Measurements from ENCODE around the gene ATG2A. TPM values are rescaled to one million over a fixed set of nuclear protein-coding genes. Genes with fewer than 3 reads are reported as not detected.

Gene ATG2A
- total and polyA plus RNA-seq, 9 of the 15 experiments (the other 6 are each of a cell fraction or from before 2014, with no cell fraction given) = 0.25 to 45.9 (median 5.2) TPM

DNA sequence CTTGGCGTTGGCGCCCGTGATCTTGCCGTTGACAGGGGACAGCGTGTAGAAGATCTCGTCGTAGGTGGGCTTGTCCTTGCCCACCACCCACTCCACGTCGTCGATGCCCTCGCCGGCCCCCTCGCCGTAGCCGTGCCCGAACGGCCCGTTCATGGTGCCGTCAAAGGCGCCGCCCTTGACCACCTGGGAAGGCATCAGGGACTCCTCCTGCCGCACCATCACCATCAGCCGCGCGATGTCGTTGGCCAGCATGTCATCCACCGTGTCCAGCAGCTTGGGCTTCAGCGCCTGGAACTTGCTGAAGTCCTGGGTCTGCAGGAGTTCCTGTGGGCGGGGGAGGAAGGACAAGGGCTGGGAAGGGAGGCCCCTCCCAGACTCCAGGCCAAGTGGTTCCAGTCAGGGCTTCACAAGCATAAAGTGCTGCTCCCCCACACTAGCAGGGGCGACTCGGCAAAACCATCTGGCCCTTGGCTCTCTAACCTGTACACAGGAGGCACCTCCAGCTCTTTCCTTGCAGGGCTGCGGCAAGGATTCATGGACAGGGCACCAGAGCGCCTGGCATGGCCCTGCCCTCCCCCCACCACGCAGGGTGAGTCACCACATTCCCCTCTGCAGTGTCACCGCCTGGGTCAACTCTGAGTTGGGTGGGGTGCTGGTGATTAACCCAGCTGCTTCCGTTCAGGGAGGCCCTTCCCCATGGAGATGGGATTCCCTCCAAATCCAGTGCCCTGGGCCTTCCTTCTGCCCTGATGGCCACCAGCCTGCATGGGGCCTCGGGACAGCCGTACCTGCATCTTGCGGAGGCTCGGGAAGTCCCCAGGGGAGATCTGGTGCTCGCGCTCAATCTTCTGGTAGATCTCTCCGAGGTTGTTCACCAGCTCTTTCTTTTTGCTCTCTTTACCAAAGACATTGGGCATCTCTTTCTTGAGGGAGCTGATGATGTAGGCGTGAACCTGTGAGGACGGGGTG is 62.2 kb downstream of the ATG2A start (continued):
- TF ChIP-seq, protein P1, sequence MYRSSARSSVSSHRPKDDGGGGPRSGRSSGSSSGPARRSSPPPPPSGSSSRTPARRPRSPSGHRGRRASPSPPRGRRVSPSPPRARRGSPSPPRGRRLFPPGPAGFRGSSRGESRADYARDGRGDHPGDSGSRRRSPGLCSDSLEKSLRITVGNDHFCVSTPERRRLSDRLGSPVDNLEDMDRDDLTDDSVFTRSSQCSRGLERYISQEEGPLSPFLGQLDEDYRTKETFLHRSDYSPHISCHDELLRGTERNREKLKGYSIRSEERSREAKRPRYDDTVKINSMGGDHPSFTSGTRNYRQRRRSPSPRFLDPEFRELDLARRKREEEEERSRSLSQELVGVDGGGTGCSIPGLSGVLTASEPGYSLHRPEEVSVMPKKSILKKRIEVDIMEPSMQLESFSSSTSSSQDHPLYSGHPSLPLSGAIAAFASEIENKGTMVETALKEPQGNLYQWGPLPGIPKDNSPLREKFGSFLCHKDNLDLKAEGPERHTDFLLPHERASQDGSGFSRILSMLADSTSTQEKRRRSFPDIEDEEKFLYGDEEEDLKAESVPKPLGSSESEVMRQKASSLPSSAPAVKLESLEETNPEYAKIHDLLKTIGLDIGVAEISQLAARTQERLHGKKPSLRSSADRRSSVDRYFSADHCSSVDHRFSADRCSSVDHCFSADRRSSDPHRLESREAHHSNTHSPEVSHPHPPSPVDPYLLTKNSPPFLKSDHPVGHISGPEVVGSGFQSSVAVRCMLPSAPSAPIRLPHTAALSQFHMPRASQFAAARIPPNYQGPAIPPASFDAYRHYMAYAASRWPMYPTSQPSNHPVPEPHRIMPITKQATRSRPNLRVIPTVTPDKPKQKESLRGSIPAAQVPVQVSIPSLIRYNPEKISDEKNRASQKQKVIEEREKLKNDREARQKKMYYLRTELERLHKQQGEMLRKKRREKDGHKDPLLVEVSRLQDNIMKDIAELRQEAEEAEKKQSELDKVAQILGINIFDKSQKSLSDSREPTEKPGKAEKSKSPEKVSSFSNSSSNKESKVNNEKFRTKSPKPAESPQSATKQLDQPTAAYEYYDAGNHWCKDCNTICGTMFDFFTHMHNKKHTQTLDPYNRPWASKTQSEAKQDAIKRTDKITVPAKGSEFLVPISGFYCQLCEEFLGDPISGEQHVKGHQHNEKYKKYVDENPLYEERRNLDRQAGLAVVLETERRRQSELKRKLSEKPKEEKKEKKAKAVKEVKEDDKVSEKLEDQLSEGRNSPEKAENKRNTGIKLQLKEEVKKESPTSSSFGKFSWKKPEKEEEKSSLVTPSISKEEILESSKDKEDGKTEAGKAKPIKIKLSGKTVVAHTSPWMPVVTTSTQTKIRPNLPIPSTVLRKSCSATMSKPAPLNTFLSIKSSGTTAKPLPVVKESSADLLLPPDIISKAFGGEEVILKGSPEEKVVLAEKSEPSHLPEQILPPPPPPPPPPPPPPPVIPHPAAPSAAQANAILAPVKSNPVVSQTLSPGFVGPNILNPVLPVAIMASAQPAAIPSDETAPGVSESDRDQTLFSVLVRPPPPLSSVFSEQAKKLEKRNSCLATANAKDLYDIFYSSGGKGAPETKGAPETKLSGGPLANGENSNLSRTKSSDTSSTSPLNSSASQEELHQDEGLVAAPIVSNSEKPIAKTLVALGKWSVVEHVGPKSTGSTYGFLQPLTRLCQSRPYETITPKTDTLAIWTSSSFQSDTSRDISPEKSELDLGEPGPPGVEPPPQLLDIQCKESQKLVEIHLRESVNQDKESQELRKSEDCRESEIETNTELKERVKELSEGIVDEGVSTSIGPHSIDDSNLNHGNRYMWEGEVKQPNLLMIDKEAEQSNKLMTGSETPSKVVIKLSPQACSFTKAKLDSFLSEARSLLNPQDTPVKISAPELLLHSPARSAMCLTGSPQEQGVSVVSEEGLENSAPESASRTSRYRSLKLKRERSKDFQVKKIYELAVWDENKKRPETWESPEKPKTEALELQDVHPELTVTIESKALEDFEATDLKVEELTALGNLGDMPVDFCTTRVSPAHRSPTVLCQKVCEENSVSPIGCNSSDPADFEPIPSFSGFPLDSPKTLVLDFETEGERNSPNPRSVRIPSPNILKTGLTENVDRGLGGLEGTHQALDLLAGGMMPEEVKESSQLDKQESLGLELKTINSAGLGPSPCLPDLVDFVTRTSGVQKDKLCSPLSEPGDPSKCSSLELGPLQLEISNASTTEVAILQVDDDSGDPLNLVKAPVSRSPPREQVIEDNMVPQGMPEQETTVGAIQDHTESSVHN (IDR thresholded peaks at IDR 0.05; ENCODE audit: borderline replicate concordance in 1 of 2, low read depth in 1 of 2) = peak in 1 of 2 experiments; percentile 90; a peak in 2 of 4 replicates
- TF ChIP-seq ZFPM2 (CRISPR knock-in tag; IDR thresholded peaks at IDR 0.05) (no peak), TOE1 (IDR thresholded peaks at IDR 0.05; ENCODE audit: borderline replicate concordance) (peak; percentile 59), TOE1 (CRISPR knock-in tag; IDR thresholded peaks at IDR 0.05; ENCODE audit: borderline replicate concordance, low read depth) (no peak), SMARCC2 (IDR thresholded peaks at IDR 0.05; ENCODE audit: low read depth) (peak; percentile 89), MYBL2 (IDR thresholded peaks at IDR 0.05; ENCODE audit: low read depth) (no peak), MYBL2 (CRISPR knock-in tag; IDR thresholded peaks at IDR 0.05; ENCODE audit: borderline replicate concordance) (no peak), ZNF197 (CRISPR knock-in tag; IDR thresholded peaks at IDR 0.05; ENCODE audit: low read depth) (no peak), KDM1A (IDR thresholded peaks at IDR 0.05) (peak; percentile 59 to 61; a peak in 3 of 4 replicates), ZNF165 (CRISPR knock-in tag; IDR thresholded peaks at IDR 0.05; ENCODE audit: borderline replicate concordance) (no peak)
- TF ChIP-seq, protein P2, sequence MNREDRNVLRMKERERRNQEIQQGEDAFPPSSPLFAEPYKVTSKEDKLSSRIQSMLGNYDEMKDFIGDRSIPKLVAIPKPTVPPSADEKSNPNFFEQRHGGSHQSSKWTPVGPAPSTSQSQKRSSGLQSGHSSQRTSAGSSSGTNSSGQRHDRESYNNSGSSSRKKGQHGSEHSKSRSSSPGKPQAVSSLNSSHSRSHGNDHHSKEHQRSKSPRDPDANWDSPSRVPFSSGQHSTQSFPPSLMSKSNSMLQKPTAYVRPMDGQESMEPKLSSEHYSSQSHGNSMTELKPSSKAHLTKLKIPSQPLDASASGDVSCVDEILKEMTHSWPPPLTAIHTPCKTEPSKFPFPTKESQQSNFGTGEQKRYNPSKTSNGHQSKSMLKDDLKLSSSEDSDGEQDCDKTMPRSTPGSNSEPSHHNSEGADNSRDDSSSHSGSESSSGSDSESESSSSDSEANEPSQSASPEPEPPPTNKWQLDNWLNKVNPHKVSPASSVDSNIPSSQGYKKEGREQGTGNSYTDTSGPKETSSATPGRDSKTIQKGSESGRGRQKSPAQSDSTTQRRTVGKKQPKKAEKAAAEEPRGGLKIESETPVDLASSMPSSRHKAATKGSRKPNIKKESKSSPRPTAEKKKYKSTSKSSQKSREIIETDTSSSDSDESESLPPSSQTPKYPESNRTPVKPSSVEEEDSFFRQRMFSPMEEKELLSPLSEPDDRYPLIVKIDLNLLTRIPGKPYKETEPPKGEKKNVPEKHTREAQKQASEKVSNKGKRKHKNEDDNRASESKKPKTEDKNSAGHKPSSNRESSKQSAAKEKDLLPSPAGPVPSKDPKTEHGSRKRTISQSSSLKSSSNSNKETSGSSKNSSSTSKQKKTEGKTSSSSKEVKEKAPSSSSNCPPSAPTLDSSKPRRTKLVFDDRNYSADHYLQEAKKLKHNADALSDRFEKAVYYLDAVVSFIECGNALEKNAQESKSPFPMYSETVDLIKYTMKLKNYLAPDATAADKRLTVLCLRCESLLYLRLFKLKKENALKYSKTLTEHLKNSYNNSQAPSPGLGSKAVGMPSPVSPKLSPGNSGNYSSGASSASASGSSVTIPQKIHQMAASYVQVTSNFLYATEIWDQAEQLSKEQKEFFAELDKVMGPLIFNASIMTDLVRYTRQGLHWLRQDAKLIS (CRISPR knock-in tag; IDR thresholded peaks at IDR 0.05) = no peak

Data from K562 (cell line).